ENCODE data around the gene IL23A. TPM values are rescaled to one million over a fixed set of nuclear protein-coding genes. Genes with fewer than 3 reads are reported as not detected.

Gene IL23A
- total and polyA plus RNA-seq, 2 of the 13 experiments (the other 11 are each of a cell fraction or from before 2014, with no cell fraction given), result 0.33 to 0.35 TPM

DNA sequence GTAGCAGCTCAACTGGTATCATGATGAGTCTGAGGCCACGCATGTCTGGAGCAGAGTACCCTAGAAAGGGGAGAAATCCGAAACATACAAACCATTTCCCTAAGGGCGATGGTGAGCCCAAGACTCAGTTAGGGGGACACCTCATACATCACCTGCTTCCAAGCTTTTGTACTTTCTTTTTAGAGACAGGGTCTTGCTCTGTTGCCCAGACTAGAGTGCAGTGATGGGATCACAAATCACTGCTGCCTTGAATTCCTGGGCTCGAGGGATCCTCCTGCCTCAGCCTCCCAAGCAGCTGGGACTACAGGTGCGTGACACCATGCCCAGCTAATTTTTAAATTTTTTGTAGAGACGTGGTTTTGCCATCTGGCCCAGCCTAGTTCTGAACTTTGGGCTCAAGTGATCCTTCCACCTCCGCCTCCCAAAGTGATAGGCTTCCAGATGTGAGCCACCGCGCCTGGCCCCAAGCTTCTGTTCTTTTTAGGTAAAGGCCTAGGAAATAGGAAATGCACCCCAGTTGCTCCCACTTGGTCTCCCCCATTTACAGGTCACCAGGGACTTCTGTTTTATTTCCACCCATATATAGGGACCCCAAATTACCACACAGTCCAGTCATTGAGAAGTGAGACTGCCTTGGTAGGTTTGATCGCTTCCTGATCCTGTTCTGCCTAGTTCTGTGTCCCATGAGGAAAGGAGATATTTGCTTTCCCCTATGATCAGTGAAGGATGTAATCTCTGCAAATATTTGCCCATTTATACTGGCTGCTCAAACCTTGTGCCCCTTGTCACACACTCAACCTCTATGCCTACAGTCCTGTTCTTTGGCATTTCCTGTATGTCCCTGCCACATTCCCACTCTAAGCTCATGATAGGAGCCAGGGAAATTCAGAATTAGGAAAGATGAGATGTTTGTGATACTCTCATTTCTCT, 23.7 kb downstream of the IL23A start, which contains the start of gene APOF (continued):
- no peak for TF ChIP-seq KLF15 (CRISPR knock-in tag; IDR thresholded peaks at IDR 0.05; ENCODE audit: borderline replicate concordance)
- no peak for TF ChIP-seq ZNF766 (CRISPR knock-in tag; IDR thresholded peaks at IDR 0.05; ENCODE audit: borderline replicate concordance)
- no peak for TF ChIP-seq NPAS2 (CRISPR knock-in tag; IDR thresholded peaks at IDR 0.05; ENCODE audit: borderline replicate concordance)
- TF ChIP-seq, protein P1, sequence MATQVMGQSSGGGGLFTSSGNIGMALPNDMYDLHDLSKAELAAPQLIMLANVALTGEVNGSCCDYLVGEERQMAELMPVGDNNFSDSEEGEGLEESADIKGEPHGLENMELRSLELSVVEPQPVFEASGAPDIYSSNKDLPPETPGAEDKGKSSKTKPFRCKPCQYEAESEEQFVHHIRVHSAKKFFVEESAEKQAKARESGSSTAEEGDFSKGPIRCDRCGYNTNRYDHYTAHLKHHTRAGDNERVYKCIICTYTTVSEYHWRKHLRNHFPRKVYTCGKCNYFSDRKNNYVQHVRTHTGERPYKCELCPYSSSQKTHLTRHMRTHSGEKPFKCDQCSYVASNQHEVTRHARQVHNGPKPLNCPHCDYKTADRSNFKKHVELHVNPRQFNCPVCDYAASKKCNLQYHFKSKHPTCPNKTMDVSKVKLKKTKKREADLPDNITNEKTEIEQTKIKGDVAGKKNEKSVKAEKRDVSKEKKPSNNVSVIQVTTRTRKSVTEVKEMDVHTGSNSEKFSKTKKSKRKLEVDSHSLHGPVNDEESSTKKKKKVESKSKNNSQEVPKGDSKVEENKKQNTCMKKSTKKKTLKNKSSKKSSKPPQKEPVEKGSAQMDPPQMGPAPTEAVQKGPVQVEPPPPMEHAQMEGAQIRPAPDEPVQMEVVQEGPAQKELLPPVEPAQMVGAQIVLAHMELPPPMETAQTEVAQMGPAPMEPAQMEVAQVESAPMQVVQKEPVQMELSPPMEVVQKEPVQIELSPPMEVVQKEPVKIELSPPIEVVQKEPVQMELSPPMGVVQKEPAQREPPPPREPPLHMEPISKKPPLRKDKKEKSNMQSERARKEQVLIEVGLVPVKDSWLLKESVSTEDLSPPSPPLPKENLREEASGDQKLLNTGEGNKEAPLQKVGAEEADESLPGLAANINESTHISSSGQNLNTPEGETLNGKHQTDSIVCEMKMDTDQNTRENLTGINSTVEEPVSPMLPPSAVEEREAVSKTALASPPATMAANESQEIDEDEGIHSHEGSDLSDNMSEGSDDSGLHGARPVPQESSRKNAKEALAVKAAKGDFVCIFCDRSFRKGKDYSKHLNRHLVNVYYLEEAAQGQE (IDR thresholded peaks at IDR 0.05; ENCODE audit: borderline replicate concordance in 1 of 2, low read depth in 1 of 2, low read length in 2 of 2), result no peak
- TF ChIP-seq FOSL2 (CRISPR knock-in tag; IDR thresholded peaks at IDR 0.05), result peak; percentile 41; the same call in 1 of the 2 replicates
- no peak for TF ChIP-seq CHD2 (IDR thresholded peaks at IDR 0.05; ENCODE audit: low read depth, low read length)
- no peak for TF ChIP-seq ZNF446 (CRISPR knock-in tag; IDR thresholded peaks at IDR 0.05)
- no peak for TF ChIP-seq CC2D1A (CRISPR knock-in tag; IDR thresholded peaks at IDR 0.05)
- no peak for TF ChIP-seq DNMT3B (CRISPR knock-in tag; conservative IDR thresholded peaks at IDR 0.05)
- no peak; the same call in 1 of the 2 replicates for TF ChIP-seq RXRA (CRISPR knock-in tag; IDR thresholded peaks at IDR 0.05)
- TF ChIP-seq, protein P2, sequence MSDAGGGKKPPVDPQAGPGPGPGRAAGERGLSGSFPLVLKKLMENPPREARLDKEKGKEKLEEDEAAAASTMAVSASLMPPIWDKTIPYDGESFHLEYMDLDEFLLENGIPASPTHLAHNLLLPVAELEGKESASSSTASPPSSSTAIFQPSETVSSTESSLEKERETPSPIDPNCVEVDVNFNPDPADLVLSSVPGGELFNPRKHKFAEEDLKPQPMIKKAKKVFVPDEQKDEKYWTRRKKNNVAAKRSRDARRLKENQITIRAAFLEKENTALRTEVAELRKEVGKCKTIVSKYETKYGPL (CRISPR knock-in tag; IDR thresholded peaks at IDR 0.05), result no peak
- TF ChIP-seq, protein P3, sequence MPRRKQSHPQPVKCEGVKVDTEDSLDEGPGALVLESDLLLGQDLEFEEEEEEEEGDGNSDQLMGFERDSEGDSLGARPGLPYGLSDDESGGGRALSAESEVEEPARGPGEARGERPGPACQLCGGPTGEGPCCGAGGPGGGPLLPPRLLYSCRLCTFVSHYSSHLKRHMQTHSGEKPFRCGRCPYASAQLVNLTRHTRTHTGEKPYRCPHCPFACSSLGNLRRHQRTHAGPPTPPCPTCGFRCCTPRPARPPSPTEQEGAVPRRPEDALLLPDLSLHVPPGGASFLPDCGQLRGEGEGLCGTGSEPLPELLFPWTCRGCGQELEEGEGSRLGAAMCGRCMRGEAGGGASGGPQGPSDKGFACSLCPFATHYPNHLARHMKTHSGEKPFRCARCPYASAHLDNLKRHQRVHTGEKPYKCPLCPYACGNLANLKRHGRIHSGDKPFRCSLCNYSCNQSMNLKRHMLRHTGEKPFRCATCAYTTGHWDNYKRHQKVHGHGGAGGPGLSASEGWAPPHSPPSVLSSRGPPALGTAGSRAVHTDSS (CRISPR knock-in tag; conservative IDR thresholded peaks at IDR 0.05), result no peak
- TF ChIP-seq, protein P4, sequence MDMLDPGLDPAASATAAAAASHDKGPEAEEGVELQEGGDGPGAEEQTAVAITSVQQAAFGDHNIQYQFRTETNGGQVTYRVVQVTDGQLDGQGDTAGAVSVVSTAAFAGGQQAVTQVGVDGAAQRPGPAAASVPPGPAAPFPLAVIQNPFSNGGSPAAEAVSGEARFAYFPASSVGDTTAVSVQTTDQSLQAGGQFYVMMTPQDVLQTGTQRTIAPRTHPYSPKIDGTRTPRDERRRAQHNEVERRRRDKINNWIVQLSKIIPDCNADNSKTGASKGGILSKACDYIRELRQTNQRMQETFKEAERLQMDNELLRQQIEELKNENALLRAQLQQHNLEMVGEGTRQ (IDR thresholded peaks at IDR 0.05; ENCODE audit: low read depth, low read length), result no peak
- TF ChIP-seq, protein P4 (CRISPR knock-in tag; IDR thresholded peaks at IDR 0.05; ENCODE audit: borderline replicate concordance), result no peak
- TF ChIP-seq ZMYM4 (CRISPR knock-in tag; IDR thresholded peaks at IDR 0.05), result peak; percentile 29; the same call in 1 of the 2 replicates
- no peak for TF ChIP-seq NAIF1 (CRISPR knock-in tag; IDR thresholded peaks at IDR 0.05; ENCODE audit: borderline replicate concordance)
- no peak for TF ChIP-seq ZKSCAN5 (CRISPR knock-in tag; IDR thresholded peaks at IDR 0.05)
- TF ChIP-seq, protein P5, sequence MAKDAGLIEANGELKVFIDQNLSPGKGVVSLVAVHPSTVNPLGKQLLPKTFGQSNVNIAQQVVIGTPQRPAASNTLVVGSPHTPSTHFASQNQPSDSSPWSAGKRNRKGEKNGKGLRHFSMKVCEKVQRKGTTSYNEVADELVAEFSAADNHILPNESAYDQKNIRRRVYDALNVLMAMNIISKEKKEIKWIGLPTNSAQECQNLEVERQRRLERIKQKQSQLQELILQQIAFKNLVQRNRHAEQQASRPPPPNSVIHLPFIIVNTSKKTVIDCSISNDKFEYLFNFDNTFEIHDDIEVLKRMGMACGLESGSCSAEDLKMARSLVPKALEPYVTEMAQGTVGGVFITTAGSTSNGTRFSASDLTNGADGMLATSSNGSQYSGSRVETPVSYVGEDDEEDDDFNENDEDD (CRISPR knock-in tag; IDR thresholded peaks at IDR 0.05; ENCODE audit: borderline replicate concordance), result no peak; the same call in 1 of the 2 replicates
- TF ChIP-seq ZNF543 (CRISPR knock-in tag; IDR thresholded peaks at IDR 0.05), result no peak

Measured in HepG2 (cell line).